HG02884 (cell line): ENCODE data around the gene SGO1.
"Not testable (repeated sequence)": the region's sequence is repeated elsewhere in the genome, so short reads cannot be mapped to it uniquely, and the experiment has no call there.

Experiments used
- ATAC-seq: cut with Tn5 transposase; IDR thresholded peaks from one replicate; pipeline ENCODE4 v1.9.1; 2021; ENCODE audit warnings: mild to moderate bottlenecking, moderate library complexity; ENCODE audit not compliant: unreplicated experiment

The SGO1 gene

DNA sequence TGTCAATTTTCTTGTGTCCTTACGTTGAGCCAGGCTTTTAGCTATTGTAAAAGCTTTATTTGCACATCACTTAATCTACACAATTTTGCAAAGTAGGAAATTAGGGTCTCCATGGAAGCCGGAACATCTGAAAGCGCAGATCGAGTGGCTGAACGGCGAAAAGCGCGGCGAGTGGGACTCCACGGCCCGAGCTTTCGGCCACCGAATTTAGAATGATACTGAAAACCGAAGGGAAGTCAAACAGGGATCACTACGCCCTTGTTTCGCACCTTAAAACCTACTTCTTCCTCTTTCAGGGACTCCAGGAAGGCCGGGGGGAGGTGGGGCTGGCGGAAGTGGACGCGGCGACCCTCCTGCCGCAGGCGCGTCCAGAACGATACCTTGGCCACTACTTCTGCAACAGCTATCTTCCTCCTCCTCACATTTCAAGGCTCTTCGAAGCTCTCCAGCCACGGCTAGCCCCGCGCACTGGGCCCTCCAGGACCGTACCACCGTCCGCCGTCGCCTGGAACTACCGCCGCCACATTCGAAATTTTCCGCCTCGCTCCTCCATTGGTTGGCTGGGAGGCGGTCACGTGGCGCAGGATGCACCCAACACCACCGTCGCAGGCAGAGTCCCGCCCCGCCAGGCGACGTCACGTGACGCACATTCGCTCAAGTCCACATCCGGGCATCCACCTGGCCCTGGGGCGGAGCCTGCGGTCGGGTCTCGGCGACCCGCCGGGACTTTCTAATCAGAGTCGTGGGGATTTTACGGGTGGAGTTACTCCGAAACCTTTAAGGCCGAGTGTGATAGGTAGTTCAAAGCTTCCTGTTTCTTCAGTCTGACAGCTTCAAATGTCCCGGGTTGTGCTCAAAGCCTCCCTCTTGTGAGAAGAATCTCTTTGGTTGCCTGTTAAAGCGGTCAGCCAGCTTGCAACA lies at the start of gene SGO1:
SGO1 (minus strand) TSS at position 528 of the 921 bp plus-strand sequence. CDS start 2,179 bp downstream, outside the sequence.
- ATAC-seq: peak; percentile 94

DNA sequence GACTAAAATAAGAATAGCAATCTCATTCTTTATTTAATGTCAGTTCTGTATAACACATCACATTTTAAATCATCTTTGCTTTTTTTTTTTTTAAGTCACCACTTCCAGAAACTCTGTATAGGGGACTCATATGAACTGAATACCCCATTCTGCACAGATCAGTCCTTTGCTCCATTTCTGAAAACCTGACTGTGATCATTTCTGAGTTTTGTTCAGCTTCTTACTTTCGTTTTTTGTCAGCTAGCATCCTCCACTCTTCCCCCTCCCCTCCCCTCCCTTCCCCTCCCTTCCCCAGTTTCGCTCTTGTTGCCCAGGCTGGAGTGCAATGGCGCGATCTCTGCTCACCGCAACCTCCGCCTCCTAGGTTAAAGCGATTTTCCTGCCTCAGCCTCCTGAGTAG lies 49.8 kb upstream of the SGO1 start:
- ATAC-seq: peak; percentile 91

- no peak for ATAC-seq
These were observed 47.1 kb upstream of the SGO1 start for GRCh38 chr3:20232906-20233780.

DNA sequence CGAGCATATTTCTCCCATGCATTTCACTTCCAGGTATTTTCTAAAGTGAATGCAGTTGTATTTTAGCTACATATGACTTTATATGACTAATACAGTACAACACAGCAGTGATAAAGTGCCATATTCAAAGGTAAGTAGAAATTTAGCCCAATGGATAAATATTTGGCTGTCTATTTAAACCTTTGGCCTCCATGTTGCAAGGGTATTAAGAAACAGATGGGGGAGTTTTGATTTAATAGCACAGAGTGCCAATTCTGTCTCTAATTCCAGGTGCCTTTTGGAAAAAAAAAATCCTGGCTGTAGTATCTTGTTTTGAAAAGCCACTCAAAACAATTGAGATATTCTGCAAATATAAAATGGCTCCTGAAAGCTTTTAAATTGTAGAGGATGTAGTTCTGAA lies 44.9 kb upstream of the SGO1 start:
- no peak for ATAC-seq

DNA sequence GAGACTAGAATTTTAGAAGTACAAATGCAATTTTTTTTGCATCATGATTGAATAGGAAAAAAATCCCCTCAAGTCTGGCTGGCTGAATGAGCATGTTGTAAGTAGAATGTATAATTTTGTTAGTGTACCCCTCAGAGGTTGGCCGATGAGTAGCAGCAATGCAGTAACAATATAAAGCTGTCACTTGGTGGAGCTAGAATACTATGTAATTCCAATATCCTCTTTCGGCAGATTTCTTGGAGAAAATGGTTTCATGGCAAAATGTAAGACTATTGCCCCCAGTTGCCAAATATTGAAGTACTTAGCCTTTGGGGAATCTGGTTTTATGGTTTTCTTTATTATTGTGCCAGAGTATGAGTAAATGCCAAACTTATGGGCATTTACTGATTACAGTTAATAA lies 39.8 kb upstream of the SGO1 start:
- no peak for ATAC-seq

- ATAC-seq: no peak
These were observed 36.3 kb upstream of the SGO1 start for GRCh38 chr3:20222274-20222673.

DNA sequence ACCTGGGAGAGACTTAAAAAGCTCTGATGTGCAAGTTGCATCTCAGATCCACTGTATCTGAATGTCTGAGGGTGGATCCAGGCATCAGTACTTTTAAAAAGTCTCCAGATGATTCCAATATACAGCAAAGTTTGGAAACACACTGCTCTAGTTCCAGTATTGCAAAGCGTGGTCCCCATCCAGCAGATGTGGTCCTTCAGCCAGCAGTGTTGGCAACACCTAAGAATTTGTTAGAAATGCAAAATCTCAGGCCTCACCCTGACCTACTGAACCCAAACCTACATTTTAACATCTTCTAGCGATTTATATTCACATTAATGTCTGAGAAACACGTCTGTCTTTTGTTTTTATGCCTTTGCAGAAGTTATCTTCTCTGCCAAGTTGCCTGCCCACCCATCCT lies 32.2 kb upstream of the SGO1 start:
- no peak for ATAC-seq

GRCh38 chr3:20215636-20216035 lies 29.6 kb upstream of the SGO1 start:
- no peak for ATAC-seq

DNA sequence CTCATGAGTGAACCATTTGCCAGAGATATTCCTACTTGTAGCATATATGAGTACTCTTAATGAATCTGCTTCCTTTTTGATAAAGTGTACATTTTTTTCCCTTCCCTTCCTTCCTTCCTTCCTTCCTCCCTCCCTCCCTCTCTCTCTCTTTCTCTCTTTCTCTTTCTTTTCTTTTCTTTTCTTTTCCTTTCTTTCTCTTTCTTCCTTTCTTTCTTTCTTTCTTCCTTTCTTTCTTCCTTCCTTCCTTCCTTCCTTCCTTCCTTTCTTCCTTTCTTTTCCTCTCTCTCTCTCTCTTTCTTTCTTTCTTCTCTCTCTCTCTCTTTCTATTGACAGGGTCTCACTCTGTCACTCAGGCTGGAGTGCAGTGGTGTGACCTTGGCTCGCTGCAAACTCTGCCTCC lies 27.5 kb upstream of the SGO1 start:
- not testable (repeated sequence) for ATAC-seq

DNA sequence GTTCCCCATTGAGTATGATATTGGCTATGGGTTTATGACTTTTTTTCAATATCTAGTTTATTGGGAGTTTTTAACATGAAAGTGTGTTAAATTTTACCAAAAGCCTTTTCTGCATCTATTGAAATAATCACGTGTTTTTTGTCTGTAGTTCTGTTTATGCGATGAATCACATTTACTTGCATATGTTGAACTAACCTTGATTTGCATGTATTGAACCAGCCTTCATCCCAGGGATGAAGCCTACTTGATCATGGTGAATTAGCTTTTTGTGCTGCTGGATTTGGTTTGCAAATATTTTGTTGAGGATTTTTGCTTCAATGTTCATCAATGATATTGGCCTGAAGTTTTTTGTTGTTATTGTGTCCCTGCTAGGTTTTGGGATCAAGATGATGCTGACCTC lies 21.9 kb upstream of the SGO1 start:
- ATAC-seq: not testable (repeated sequence)

- ATAC-seq: not testable (repeated sequence)
These were observed 19.9 kb upstream of the SGO1 start for GRCh38 chr3:20205898-20206297.

DNA sequence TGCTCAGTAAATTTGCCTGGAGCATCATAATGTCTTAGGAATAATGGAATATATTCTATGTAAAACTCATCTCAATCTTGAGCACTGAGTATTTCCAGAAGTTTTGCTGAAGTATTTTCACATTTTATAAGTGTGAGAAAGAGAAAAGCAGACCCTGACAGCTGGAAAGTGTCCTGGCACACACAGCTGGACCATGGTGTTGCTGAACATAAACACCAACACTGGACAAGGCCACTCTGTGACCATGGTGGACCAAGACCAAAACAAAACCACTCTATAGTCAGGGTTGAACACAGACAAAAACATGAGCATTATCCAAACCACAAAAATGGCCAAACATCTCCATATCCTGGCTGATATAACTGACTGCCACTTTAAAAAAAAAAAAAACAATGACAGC lies 15.1 kb upstream of the SGO1 start:
- ATAC-seq: no peak

- no peak for ATAC-seq
These were observed 11.8 kb upstream of the SGO1 start for GRCh38 chr3:20197775-20198174.

DNA sequence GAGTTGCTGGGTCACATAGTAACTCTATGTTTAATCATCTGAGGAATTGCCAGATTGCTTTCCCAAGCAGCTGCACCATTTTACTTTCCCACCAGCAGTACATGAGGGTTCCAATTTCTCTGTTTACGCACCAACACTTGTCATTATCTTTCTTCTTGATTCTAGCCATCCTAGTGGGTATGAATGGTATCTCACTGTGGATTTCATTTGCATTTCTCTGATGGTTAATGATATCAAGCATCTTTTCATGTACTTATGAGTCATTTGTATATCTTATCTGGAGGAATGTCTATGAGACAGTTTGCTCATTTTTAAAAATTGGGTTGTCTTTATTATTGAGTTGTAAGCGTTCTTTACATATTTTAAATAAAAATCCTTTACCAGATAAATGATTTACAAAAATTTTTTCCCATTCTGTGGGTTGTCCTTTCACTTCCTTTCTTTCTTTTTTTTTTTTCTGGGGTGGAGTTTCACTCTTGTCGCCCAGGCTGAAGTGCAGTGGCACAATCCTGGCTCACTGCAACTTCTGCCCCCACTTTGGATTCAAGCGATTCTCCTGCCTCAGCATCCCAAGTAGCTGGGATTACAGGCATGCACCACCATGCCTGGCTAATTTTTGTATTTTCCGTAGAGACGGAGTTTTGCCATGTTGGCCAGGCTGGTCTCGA lies 8.9 kb upstream of the SGO1 start:
- ATAC-seq: no peak

DNA sequence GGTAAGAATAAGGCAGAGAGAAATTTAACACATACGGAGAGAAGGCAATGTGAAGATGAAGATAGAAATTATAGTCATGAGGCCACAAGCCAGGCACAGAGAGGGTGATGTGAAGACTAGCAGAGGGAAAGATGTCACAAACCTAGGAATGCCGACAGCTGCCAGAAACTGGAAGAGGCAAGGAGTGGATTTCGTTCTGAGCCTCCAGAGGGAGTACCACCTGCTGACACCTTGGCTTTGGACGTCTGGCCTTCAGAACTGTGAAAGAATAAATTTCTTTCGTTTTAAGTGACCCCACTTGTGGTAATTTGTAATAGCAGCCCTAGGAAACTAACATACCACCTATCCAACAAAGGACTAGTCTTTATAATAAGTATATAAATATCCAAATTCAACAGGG lies 5.0 kb upstream of the SGO1 start:
- ATAC-seq: no peak

GRCh38 chr3:20186600-20187004 lies 596 bp upstream of the SGO1 start:
- ATAC-seq: peak; percentile 2

DNA sequence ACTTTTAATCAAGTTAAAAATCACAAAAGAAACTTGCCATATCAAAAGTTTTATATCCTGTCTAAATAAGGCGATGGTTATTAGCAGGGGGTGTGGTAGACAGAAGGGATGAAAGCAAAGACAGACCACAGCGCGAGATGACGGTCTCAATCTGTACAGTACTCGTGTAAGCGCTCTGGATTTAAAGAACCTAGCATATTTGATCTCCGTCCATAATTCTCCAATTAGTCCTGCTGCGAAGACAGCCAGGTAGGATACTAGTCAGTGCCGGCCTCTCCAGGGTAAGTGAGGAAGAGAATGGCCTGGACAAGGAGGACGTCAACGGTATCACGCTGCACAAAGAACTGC lies 701 bp downstream of the SGO1 start:
- ATAC-seq: no peak

DNA sequence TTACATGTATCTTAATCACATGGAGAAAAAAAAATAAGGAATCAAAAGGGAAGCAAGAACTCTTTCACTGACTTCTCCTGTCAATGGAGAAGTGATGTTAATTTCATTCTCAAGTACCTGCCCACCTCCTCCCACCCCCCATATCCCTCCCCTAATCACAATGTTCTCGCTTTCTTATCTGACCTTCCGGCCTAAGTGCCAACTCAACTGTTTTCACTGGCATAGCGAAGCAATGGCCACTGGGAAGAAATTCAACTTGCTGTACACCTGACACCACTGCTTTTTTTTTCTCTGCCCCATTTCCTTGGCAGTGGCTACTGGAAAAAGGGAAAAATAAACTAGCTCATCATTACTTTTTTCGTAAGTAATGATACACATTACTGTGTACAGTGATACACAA lies 3.8 kb downstream of the SGO1 start:
- no peak for ATAC-seq

DNA sequence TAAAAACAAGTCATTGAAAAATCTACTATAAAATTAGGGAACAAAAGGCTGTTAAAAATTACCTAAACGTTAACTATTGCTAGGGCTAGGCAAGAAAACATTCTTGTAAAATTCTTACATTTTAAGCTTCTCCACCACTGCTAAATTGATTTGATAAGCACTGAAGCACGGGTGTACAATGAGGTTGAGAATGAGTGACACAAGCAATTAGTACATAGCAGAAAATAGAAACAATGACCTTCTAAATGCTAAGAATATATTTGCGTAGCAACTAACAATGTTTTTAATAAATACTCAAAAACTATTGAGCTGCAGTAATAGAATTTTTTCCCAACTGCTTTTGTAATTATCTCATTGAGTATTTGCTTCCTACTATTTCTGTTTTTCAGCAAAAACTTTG lies 4.7 kb downstream of the SGO1 start:
- ATAC-seq: no peak

GRCh38 chr3:20173844-20174410 lies 12.1 kb downstream of the SGO1 start:
- no peak for ATAC-seq

- no peak for ATAC-seq
These were observed 24.3 kb downstream of the SGO1 start for GRCh38 chr3:20161714-20162113.
